Glutamatergic neuron (in vitro differentiated cells): ENCODE measurements around the gene KLRD1. TPM values are rescaled to one million over a fixed set of nuclear protein-coding genes. Genes with fewer than 3 reads are reported as not detected.

Experiments
- DNase-seq: peaks from one replicate; pipeline ENCODE4 v3.0.0; 2022
- H3K27ac Mint-ChIP-seq: one replicate; pipeline ENCODE4 v1.8.0; 2020; ENCODE audit warnings: mild to moderate bottlenecking, mixed read lengths, inconsistent platforms; ENCODE audit not compliant: unreplicated experiment
- H3K27me3 Mint-ChIP-seq: one replicate; pipeline ENCODE4 v1.8.0; 2020; ENCODE audit warnings: mild to moderate bottlenecking, moderate library complexity, mixed read lengths, inconsistent platforms; ENCODE audit not compliant: unreplicated experiment
- H3K36me3 Mint-ChIP-seq: one replicate; pipeline ENCODE4 v1.8.0; 2020; ENCODE audit warnings: mild to moderate bottlenecking, mixed read lengths, inconsistent platforms; ENCODE audit not compliant: unreplicated experiment
- H3K4me1 Mint-ChIP-seq: one replicate; pipeline ENCODE4 v1.8.0; 2020; ENCODE audit warnings: mild to moderate bottlenecking, low read depth, mixed read lengths, inconsistent platforms; ENCODE audit not compliant: unreplicated experiment
- H3K4me3 Mint-ChIP-seq: one replicate; pipeline ENCODE4 v1.8.0; 2020; ENCODE audit warnings: mild to moderate bottlenecking, mixed read lengths, inconsistent platforms; ENCODE audit not compliant: unreplicated experiment
- H3K9me3 Mint-ChIP-seq: one replicate; pipeline ENCODE4 v1.8.0; 2020; ENCODE audit warnings: mild to moderate bottlenecking, moderate library complexity, mixed read lengths, inconsistent platforms; ENCODE audit not compliant: unreplicated experiment
- CTCF ChIP-seq: fragments of 200-600 bp; sonication (generic); IDR thresholded peaks from one replicate; pipeline ENCODE4 v1.5.0; 2021; ENCODE audit not compliant: partially characterized antibody, unreplicated experiment
- total RNA-seq: library from RNA; stranded (reverse); fragmentation: NEBNext Ultra II Directional; extraction: Animal tissue kit (Norgen Biotek cat#: 25700); gene quantifications from one replicate; pipeline ENCODE4 v1.2.1, GENCODE V29; 2021; ENCODE audit not compliant: unreplicated experiment

Gene KLRD1
- total RNA-seq, 1 donor from 2014 or later: 0.25 TPM

- Mint-ChIP-seq H3K4me3 (no peak overlapping the region), H3K36me3 (no peaks in the 10 kb centered on the region), H3K9me3 (peaks cover 2% of the 10 kb centered on the region), H3K27me3 (no peaks in the 10 kb centered on the region), H3K27ac (no peak overlapping the region), H3K4me1 (no peaks in the 10 kb centered on the region)
- no peak for TF ChIP-seq CTCF
- no peak for DNase-seq
Observed at GRCh38 chr12:10291030-10291429, 16.6 kb upstream of the KLRD1 start.

GRCh38 chr12:10293151-10293550, 14.5 kb upstream of the KLRD1 start:
- no peak overlapping the region for H3K27ac Mint-ChIP-seq
- H3K4me1 Mint-ChIP-seq: no peaks in the 10 kb centered on the region
- H3K36me3 Mint-ChIP-seq: no peaks in the 10 kb centered on the region
- no peak for TF ChIP-seq CTCF
- peaks cover 2% of the 10 kb centered on the region for H3K9me3 Mint-ChIP-seq
- no peak for DNase-seq
- no peak overlapping the region for H3K4me3 Mint-ChIP-seq
- H3K27me3 Mint-ChIP-seq: no peaks in the 10 kb centered on the region

- H3K4me1 Mint-ChIP-seq: no peaks in the 10 kb centered on the region
- no peak for TF ChIP-seq CTCF
- H3K9me3 Mint-ChIP-seq: peaks cover 2% of the 10 kb centered on the region
- DNase-seq: no peak
- H3K27ac Mint-ChIP-seq: no peak overlapping the region
- no peak overlapping the region for H3K4me3 Mint-ChIP-seq
- no peaks in the 10 kb centered on the region for H3K36me3 Mint-ChIP-seq
- H3K27me3 Mint-ChIP-seq: no peaks in the 10 kb centered on the region
Observed at GRCh38 chr12:10293570-10294227, 14.0 kb upstream of the KLRD1 start.

GRCh38 chr12:10301103-10301502, 6.6 kb upstream of the KLRD1 start:
- Mint-ChIP-seq H3K9me3 (no peaks in the 10 kb centered on the region), H3K36me3 (no peaks in the 10 kb centered on the region), H3K4me1 (no peaks in the 10 kb centered on the region), H3K27me3 (peaks cover 3% of the 10 kb centered on the region), H3K4me3 (no peak overlapping the region), H3K27ac (no peak overlapping the region)
- DNase-seq: no peak
- TF ChIP-seq CTCF: no peak

- H3K36me3 Mint-ChIP-seq: no peaks in the 10 kb centered on the region
- no peaks in the 10 kb centered on the region for H3K9me3 Mint-ChIP-seq
- no peak for DNase-seq
- no peak for TF ChIP-seq CTCF
- H3K4me3 Mint-ChIP-seq: no peak overlapping the region
- peaks cover 3% of the 10 kb centered on the region for H3K27me3 Mint-ChIP-seq
- no peaks in the 10 kb centered on the region for H3K4me1 Mint-ChIP-seq
- H3K27ac Mint-ChIP-seq: no peak overlapping the region
Observed at GRCh38 chr12:10304161-10304574, 3.5 kb upstream of the KLRD1 start.
